ENCODE measurements around the gene ATXN1L.

- TF ChIP-seq POLR2A (IDR thresholded peaks at IDR 0.05), result no peak
- TF ChIP-seq CTCF (IDR thresholded peaks at IDR 0.05), result no peak
- no peak for TF ChIP-seq EP300 (IDR thresholded peaks at IDR 0.05)
These were observed 10.3 kb downstream of the ATXN1L start for GRCh38 chr16:71855937-71856662.
